GM18867 (cell line): ENCODE data around the gene ELAVL4.
"Not testable (repeated sequence)": the region's sequence is repeated elsewhere in the genome, so short reads cannot be mapped to it uniquely, and the experiment has no call there.

ENCODE experiments used
- ATAC-seq: cut with Tn5 transposase; IDR thresholded peaks from one replicate; pipeline ENCODE4 v1.9.1; 2021; ENCODE audit warnings: mild to moderate bottlenecking, moderate library complexity; ENCODE audit not compliant: unreplicated experiment

ELAVL4 gene

DNA sequence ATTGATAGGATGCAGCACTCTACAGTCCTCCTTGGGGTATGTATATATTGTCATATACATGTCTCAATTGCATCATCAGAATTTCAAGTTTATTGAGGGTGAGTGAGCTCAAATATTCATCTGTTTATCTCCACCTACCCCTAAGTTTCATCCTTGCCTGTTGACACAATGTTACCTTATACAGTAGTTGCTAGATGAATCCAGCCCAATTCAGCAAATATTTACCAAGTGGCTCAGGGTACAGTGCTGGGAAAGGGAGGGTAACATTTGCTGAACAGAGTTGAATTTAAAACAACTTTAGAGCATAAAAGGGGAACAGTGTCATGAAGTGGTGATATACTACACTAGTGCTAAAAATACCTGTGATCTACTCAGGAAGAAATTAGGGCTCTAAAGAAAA is 14.4 kb downstream of the ELAVL4 start:
- ATAC-seq = no peak

GRCh38 chr1:50126927-50127715 is 18.4 kb downstream of the ELAVL4 start:
- ATAC-seq = no peak

- no peak for ATAC-seq
Measured at GRCh38 chr1:50129201-50129600, 20.5 kb downstream of the ELAVL4 start.

DNA sequence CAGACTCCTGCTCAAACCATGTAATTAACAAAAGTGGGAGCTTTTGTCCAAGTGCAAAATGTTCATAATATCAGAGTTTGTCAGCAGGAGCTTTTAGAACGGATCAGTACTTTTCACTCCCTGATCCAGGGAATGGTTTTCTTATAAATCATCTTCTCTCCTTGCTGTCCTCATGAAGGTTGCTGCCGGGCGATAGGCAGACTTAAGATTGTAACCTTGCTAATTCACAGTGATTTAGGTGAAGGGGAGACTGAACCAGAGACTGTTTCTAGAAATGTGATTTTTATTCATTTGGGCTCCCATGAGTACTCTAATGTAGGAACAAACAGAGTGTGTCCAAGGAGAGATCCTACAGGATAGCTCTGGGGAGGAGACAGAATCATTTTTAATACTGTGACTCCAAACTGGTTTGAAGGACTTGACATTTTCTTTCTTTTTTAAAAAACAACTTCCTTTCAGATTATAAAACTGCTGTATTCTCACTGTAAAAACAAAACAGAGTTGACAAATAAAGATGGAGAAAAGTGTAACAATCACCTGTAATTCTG is 23.7 kb downstream of the ELAVL4 start:
- no peak for ATAC-seq

DNA sequence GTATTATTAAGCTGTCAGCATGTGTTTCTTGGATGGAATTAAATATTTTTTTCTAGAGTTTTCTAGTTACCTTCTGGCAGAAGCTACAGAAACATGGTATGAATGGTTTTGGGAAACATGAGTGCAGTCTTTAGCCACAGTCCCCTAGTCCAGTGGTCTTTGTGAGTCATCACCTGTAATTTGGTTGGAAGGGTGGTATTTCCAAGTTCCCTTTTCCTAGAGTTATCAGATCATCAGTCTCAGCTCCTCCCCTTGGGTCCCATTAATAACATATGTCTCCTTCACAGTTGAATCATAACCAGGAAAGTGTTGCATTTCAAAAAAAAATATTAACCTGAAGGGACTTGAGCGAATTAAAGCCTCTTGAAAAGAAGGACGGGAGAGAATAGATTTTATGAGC is 27.0 kb downstream of the ELAVL4 start:
- ATAC-seq = no peak

- ATAC-seq = no peak
Measured at GRCh38 chr1:50139339-50140181, 30.8 kb downstream of the ELAVL4 start.

- no peak for ATAC-seq
Measured at GRCh38 chr1:50140182-50140447, 31.4 kb downstream of the ELAVL4 start.

GRCh38 chr1:50147191-50147850 is 38.6 kb downstream of the ELAVL4 start:
- ATAC-seq = no peak

GRCh38 chr1:50148142-50148923 is 39.6 kb downstream of the ELAVL4 start:
- no peak for ATAC-seq

DNA sequence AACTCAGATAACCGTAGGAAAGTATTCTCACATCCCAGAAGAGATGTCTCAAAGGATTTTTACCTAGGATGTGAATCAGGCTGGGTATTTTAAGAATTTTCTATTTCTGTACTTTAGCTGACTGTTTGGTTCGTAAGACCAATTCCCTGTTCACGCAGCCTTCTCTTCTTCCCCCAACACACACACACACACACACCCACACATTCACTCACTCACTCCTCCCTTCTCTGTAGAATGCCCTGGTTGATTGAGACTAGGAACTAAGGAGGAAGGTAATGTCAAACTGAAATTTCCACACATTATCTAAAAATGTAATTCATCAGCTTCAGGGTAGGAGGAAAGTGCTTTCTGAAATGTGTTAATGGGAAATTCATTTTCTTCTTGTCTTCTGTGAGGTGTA is 43.5 kb downstream of the ELAVL4 start:
- ATAC-seq = no peak

DNA sequence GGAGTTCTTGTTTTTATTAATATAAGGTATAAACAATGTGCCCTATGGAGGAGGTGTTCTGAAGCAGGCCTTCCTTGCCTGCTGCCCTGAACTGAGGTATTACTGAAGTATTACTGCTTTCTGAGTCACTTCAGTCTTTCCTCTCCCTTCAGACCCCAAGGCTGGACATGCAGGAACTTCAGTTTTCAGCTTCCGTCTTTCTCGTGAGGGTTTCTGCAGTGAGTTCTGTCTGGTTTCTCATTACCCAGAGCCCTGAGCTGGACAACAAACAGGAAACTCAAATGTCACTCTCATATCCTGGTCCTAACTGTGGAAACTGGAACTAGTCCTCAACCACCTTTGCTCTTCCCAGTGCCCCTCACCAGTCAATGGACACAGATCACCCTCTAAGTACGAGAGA is 46.8 kb downstream of the ELAVL4 start:
- ATAC-seq = no peak

- no peak for ATAC-seq
Measured at GRCh38 chr1:50156241-50157010, 47.7 kb downstream of the ELAVL4 start.

- ATAC-seq = no peak
Measured at GRCh38 chr1:50157306-50157941, 48.7 kb downstream of the ELAVL4 start.

- ATAC-seq = no peak
Measured at GRCh38 chr1:50158421-50158820, 49.7 kb downstream of the ELAVL4 start.

DNA sequence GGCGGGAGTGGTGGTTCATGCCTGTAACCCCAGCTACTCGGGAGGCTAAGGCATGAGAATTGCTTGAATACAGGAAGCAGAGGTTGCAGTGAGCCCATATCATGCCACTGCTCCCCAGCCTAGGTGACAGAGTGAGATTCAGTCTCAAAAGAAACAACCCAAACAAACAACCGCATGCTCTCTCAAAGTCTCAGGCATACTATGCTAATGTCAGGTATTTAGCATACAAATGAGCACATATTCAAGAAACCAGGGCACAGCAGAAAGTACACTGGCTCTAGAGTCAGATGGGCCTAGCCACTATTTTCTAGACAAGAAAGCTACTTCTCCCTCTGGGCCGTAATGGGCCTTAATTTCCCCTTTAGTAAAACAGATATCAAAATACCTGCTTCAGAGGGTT is 55.0 kb downstream of the ELAVL4 start:
- ATAC-seq = no peak

DNA sequence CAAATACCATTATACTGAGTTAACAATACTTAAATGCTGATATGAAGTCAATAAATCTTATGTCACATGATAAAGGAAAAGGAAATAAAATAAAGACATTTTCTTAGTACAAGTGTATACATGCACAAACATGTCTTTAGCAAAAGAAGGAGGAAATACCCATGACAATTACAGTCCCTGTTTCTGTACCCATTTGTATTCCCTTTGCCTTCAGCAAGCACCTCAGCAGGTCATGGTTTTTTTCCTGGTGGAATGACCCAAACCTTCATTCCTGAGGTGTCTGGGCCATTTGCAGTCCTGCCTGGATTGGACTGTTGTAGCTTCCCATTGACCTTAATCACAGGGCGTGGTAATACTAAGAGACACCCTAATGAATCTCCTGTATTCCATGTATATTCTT is 57.6 kb downstream of the ELAVL4 start:
- ATAC-seq = not testable (repeated sequence)

- no peak for ATAC-seq
Measured at GRCh38 chr1:50172299-50172698, 63.6 kb downstream of the ELAVL4 start.

- ATAC-seq = no peak
Measured at GRCh38 chr1:50174101-50174500, 65.4 kb downstream of the ELAVL4 start.
